Mesenchymal stem cell (in vitro differentiated cells and primary cell): ENCODE measurements around the gene PKHD1.

Experiments used
- DNase-seq: peaks from one replicate; pipeline ENCODE4 v3.0.0-alpha.2; 2013
- H2AFZ ChIP-seq: one replicate; pipeline ENCODE4 v1.6.1; 2013; ENCODE audit warnings: low read depth, mild to moderate bottlenecking, control low read depth, inconsistent platforms, low read length, moderate library complexity
- H2AK5ac ChIP-seq: 2 replicates; pipeline ENCODE4 v1.6.1; 2013; ENCODE audit warnings: low read length, moderate library complexity, mild to moderate bottlenecking, inconsistent platforms; ENCODE audit not compliant: severe bottlenecking
- H2BK120ac ChIP-seq: one replicate; pipeline ENCODE4 v1.6.1; 2013; ENCODE audit warnings: low read depth, mild to moderate bottlenecking, inconsistent platforms, low read length, moderate library complexity
- H2BK12ac ChIP-seq, 2 experiments: one replicate each; pipeline ENCODE4 v1.6.1; 2013; ENCODE audit warnings: inconsistent platforms in 2 of 2, low read length in 2 of 2, mild to moderate bottlenecking in 2 of 2, moderate library complexity in 2 of 2, control low read depth in 1 of 2
- H2BK15ac ChIP-seq: one replicate; pipeline ENCODE4 v1.6.1; 2013; ENCODE audit warnings: mild to moderate bottlenecking, low read depth, inconsistent platforms; ENCODE audit not compliant: poor library complexity, severe bottlenecking
- H2BK5ac ChIP-seq: 2 replicates; pipeline ENCODE4 v1.6.1; 2013; ENCODE audit warnings: low read depth, mild to moderate bottlenecking, low read length, control low read depth, inconsistent platforms; ENCODE audit not compliant: poor library complexity, severe bottlenecking
- H3K14ac ChIP-seq, 2 experiments: one replicate each; pipeline ENCODE4 v1.6.1; 2013; ENCODE audit warnings: inconsistent platforms in 2 of 2, low read length in 2 of 2, control low read depth in 1 of 2, mild to moderate bottlenecking in 1 of 2, moderate library complexity in 1 of 2
- H3K18ac ChIP-seq, 2 experiments: one replicate each; pipeline ENCODE4 v1.6.1; 2013; ENCODE audit warnings: inconsistent platforms in 2 of 2, low read length in 2 of 2, control low read depth in 1 of 2, low read depth in 1 of 2, mild to moderate bottlenecking in 1 of 2
- H3K23ac ChIP-seq, 2 experiments: one replicate each; pipeline ENCODE4 v1.6.1; 2013; ENCODE audit warnings: inconsistent platforms in 2 of 2, low read length in 2 of 2, mild to moderate bottlenecking in 2 of 2, moderate library complexity in 2 of 2, control low read depth in 1 of 2
- H3K27ac ChIP-seq: 2 replicates; pipeline ENCODE4 v1.5.1; 2013; ENCODE audit warnings: mild to moderate bottlenecking, moderate library complexity, low read length, control low read depth, inconsistent platforms; ENCODE audit not compliant: poor library complexity, severe bottlenecking
- H3K27me3 ChIP-seq, 2 experiments: 2 replicates each; pipeline versions ENCODE4 v1.6.1 to v1.7.0; 2013; ENCODE audit warnings: low read length in 2 of 2, mild to moderate bottlenecking in 2 of 2, moderate library complexity in 2 of 2, control low read depth in 1 of 2, inconsistent platforms in 1 of 2; ENCODE audit not compliant: control insufficient read depth in 1 of 2, insufficient read depth in 1 of 2
- H3K36me3 ChIP-seq, 2 experiments: 2 replicates each; pipeline versions ENCODE4 v1.6.1 to v1.7.0; 2013; ENCODE audit warnings: low read length in 2 of 2, control low read depth in 1 of 2, inconsistent platforms in 1 of 2, low read depth in 1 of 2, mild to moderate bottlenecking in 1 of 2; ENCODE audit not compliant: insufficient read depth in 2 of 2, control insufficient read depth in 1 of 2
- H3K4ac ChIP-seq, 2 experiments: one replicate each; pipeline ENCODE4 v1.6.1; 2013; ENCODE audit warnings: inconsistent platforms in 2 of 2, low read length in 2 of 2, mild to moderate bottlenecking in 2 of 2, moderate library complexity in 2 of 2, control low read depth in 1 of 2, low read depth in 1 of 2
- H3K4me1 ChIP-seq: 2 replicates; pipeline ENCODE4 v1.6.1; 2013; ENCODE audit warnings: low read depth, low read length, control low read depth; ENCODE audit not compliant: control insufficient read depth, insufficient read depth
- H3K4me2 ChIP-seq: 2 replicates; pipeline ENCODE4 v1.6.1; 2013; ENCODE audit warnings: low read length, mild to moderate bottlenecking, inconsistent platforms; ENCODE audit not compliant: poor library complexity, severe bottlenecking
- H3K4me3 ChIP-seq, 2 experiments: 2 replicates each; pipeline versions ENCODE4 v1.5.1 to v1.7.0; 2013; ENCODE audit warnings: low read length in 2 of 2, mild to moderate bottlenecking in 2 of 2, control low read depth in 1 of 2, low read depth in 1 of 2; ENCODE audit not compliant: insufficient read depth in 1 of 2
- H3K79me1 ChIP-seq: replicated peaks from 2 replicates; pipeline ENCODE4 v1.6.1; 2013; ENCODE audit warnings: mild to moderate bottlenecking, control low read depth, low read length, inconsistent platforms; ENCODE audit not compliant: poor library complexity, severe bottlenecking
- H3K9ac ChIP-seq: 2 replicates; pipeline ENCODE4 v1.7.0; 2013; ENCODE audit warnings: mild to moderate bottlenecking, low read length, moderate library complexity
- H3K9me3 ChIP-seq: 2 replicates; pipeline ENCODE4 v1.7.0; 2013; ENCODE audit warnings: mild to moderate bottlenecking, low read length; ENCODE audit not compliant: control insufficient read depth
- H4K8ac ChIP-seq: one replicate; pipeline ENCODE4 v1.6.1; 2013; ENCODE audit warnings: inconsistent platforms, mild to moderate bottlenecking, low read length, moderate library complexity
- H4K91ac ChIP-seq: one replicate; pipeline ENCODE4 v1.6.1; 2013; ENCODE audit warnings: mild to moderate bottlenecking, low read length, inconsistent platforms
- WGBS: methylation state at CpG from one replicate; pipeline ENCODE4 v1.1.7; 2013; ENCODE audit warnings: mixed read lengths; 5-methylcytosine and 5-hydroxymethylcytosine counted together

PKHD1 gene

GRCh38 chr6:52045033-52045432 lies 42.4 kb downstream of the PKHD1 start:
- no peak overlapping the region for H3K27ac ChIP-seq
- no peak overlapping the region for H4K91ac ChIP-seq
- H3K9me3 ChIP-seq = no peaks in the 10 kb centered on the region
- no peak overlapping the region for H3K9ac ChIP-seq
- no peak overlapping the region for H2BK15ac ChIP-seq
- no peak overlapping the region for H2AFZ ChIP-seq
- H3K4me1 ChIP-seq = no peaks in the 10 kb centered on the region
- H2AK5ac ChIP-seq = no peak overlapping the region
- no peak overlapping the region for H3K4me3 ChIP-seq
- H4K8ac ChIP-seq = no peak overlapping the region
- H3K18ac ChIP-seq = no peak overlapping the region
- H2BK5ac ChIP-seq = no peak overlapping the region
- no peak overlapping the region for H2BK12ac ChIP-seq
- peaks cover 0 to 3% of the 10 kb centered on the region in 2 experiments for H3K36me3 ChIP-seq
- WGBS = 81% methylated on average over 4 of the region's 5 CpGs
- no peaks in the 10 kb centered on the region for H3K79me1 ChIP-seq
- H3K23ac ChIP-seq = no peak overlapping the region
- no peak for DNase-seq
- H3K14ac ChIP-seq = no peak overlapping the region
- peaks cover 0 to under 1% of the 10 kb centered on the region in 2 experiments for H3K27me3 ChIP-seq
- no peak overlapping the region for H2BK120ac ChIP-seq
- no peak overlapping the region for H3K4ac ChIP-seq
- no peak overlapping the region for H3K4me2 ChIP-seq

DNA sequence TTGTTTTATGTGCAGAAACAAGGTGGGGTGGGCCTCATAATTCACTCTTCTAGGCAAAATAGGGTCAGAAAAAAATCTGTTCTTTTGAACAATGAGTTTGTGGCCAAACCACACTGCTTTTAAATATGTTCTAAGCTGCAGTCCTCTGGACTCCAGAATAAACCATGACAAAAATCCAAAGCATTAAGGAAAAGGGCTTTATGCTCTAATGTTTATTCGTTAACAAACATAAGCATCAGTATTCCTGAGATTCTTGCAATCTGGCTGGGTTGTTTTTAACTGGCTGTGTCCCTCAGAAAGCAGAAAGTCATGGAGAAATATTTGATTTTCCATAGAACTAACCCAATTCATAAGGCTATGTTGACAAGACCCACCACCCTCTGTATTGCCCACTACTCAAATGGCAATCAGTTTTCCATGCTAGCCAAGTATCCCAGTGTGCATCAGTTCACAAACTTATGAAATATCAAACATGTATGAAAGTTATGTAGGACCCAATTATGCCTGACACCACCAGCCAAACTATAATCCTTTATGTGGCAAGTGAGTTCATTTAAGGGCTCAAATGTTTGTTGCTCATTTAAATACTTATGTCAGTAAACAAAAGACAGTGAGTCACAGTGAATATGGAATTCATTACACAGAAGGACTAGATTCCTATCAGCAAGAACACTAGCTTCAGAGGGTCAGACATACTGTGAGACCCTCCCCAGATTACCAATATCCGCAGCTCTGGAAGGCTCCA lies 45.1 kb downstream of the PKHD1 start:
- H3K18ac ChIP-seq = no peak overlapping the region
- no peaks in the 10 kb centered on the region for H3K4me1 ChIP-seq
- H3K27ac ChIP-seq = no peak overlapping the region
- no peak overlapping the region for H3K4ac ChIP-seq
- no peak overlapping the region for H3K4me2 ChIP-seq
- no peak overlapping the region for H3K14ac ChIP-seq
- H3K23ac ChIP-seq = no peak overlapping the region
- no peaks in the 10 kb centered on the region for H3K79me1 ChIP-seq
- no peak overlapping the region for H2AFZ ChIP-seq
- no peaks in the 10 kb centered on the region for H3K36me3 ChIP-seq
- H3K27me3 ChIP-seq = no peaks in the 10 kb centered on the region
- no peak overlapping the region for H2BK12ac ChIP-seq
- no peak for DNase-seq
- no peak overlapping the region for H4K91ac ChIP-seq
- H3K9me3 ChIP-seq = no peaks in the 10 kb centered on the region
- H3K4me3 ChIP-seq = no peak overlapping the region
- no peak overlapping the region for H4K8ac ChIP-seq
- no peak overlapping the region for H2AK5ac ChIP-seq
- H2BK15ac ChIP-seq = no peak overlapping the region
- no peak overlapping the region for H2BK120ac ChIP-seq
- H3K9ac ChIP-seq = no peak overlapping the region
- WGBS = 60% methylated on average over 2 of the region's 2 CpGs
- H2BK5ac ChIP-seq = no peak overlapping the region

GRCh38 chr6:52041134-52041533 lies 46.3 kb downstream of the PKHD1 start:
- no peaks in the 10 kb centered on the region for H3K79me1 ChIP-seq
- H3K4me2 ChIP-seq = no peak overlapping the region
- H3K18ac ChIP-seq = no peak overlapping the region
- no peak overlapping the region for H2BK12ac ChIP-seq
- H3K23ac ChIP-seq = no peak overlapping the region
- no peaks in the 10 kb centered on the region for H3K27me3 ChIP-seq
- H3K9me3 ChIP-seq = no peaks in the 10 kb centered on the region
- no peak overlapping the region for H3K14ac ChIP-seq
- no peak overlapping the region for H2AFZ ChIP-seq
- H2BK5ac ChIP-seq = no peak overlapping the region
- H2AK5ac ChIP-seq = no peak overlapping the region
- no peak overlapping the region for H2BK120ac ChIP-seq
- DNase-seq = no peak
- no peaks in the 10 kb centered on the region for H3K4me1 ChIP-seq
- H3K4ac ChIP-seq = no peak overlapping the region
- H4K91ac ChIP-seq = no peak overlapping the region
- no peak overlapping the region for H4K8ac ChIP-seq
- H3K9ac ChIP-seq = no peak overlapping the region
- no peak overlapping the region for H3K27ac ChIP-seq
- H3K4me3 ChIP-seq = no peak overlapping the region
- H2BK15ac ChIP-seq = no peak overlapping the region
- no peaks in the 10 kb centered on the region for H3K36me3 ChIP-seq

- H3K9me3 ChIP-seq = peaks cover 3% of the 10 kb centered on the region
- no peaks in the 10 kb centered on the region for H3K4me1 ChIP-seq
- H2AFZ ChIP-seq = no peak overlapping the region
- no peak for DNase-seq
- H2BK120ac ChIP-seq = no peak overlapping the region
- no peak overlapping the region for H3K18ac ChIP-seq
- H3K4me3 ChIP-seq = no peak overlapping the region
- H3K14ac ChIP-seq = no peak overlapping the region
- no peak overlapping the region for H3K27ac ChIP-seq
- WGBS = 41% methylated on average over 2 of the region's 2 CpGs
- H3K4me2 ChIP-seq = no peak overlapping the region
- no peak overlapping the region for H2BK15ac ChIP-seq
- H2BK5ac ChIP-seq = no peak overlapping the region
- H3K9ac ChIP-seq = no peak overlapping the region
- H3K36me3 ChIP-seq = peaks cover 0 to 10% of the 10 kb centered on the region in 2 experiments
- no peak overlapping the region for H3K23ac ChIP-seq
- peaks cover 0 to 5% of the 10 kb centered on the region in 2 experiments for H3K27me3 ChIP-seq
- no peaks in the 10 kb centered on the region for H3K79me1 ChIP-seq
- no peak overlapping the region for H3K4ac ChIP-seq
- H4K91ac ChIP-seq = no peak overlapping the region
- no peak overlapping the region for H4K8ac ChIP-seq
- H2BK12ac ChIP-seq = no peak overlapping the region
- no peak overlapping the region for H2AK5ac ChIP-seq
These were observed 59.7 kb downstream of the PKHD1 start for GRCh38 chr6:52027699-52028098.
